DMS 273 treated with DMSO at 0.1 percent for 48 hours (cell line): Measurements from ENCODE around the gene SYNGR4.
"Not testable (repeated sequence)": the region's sequence is repeated elsewhere in the genome, so short reads cannot be mapped to it uniquely, and the experiment has no call there.

ENCODE experiments used
- DNase-seq: peaks from one replicate; lab custom pipeline; 2025; lab: John Stamatoyannopoulos, UW

The SYNGR4 gene

GRCh38 chr19:48371367-48371766 is 7.2 kb downstream of the SYNGR4 start:
- DNase-seq: no peak

DNA sequence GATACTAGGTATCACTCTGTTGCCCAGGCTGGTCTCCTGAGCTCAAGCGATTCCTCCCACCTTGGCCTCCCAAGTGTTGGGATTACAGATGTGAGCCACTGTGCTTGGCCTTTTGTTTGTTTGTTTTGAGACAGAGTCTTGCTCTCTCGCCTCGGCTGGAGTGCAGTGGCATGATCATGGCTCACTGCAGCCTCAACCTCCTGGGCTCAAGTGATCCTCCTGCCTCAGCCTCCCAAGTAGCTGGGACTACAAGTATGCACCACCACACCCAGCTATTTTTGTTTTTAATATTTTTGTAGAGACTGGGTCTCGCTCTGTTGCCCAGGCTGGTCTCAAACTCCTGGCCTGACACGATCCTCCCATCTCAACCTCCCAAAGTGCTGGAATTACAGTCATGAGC is 7.6 kb downstream of the SYNGR4 start:
- not testable (repeated sequence) for DNase-seq

- DNase-seq: peak; percentile 88
Observed at GRCh38 chr19:48372904-48373303, 8.7 kb downstream of the SYNGR4 start.

DNA sequence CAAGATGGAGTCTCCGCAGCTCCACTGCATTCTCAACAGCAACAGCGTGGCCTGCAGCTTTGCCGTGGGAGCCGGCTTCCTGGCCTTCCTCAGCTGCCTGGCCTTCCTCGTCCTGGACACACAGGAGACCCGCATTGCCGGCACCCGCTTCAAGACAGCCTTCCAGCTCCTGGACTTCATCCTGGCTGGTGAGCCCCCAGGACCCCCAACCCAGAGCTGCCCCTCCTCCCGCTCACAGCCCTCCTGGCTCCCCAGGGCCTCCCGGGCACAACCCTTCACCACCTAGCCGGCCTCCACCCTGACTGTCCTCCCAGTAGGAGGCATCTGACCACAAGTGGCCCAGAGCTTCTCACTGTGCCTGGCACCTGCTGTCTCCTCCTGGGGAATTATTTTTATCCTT is 9.4 kb downstream of the SYNGR4 start:
- DNase-seq: no peak

GRCh38 chr19:48378194-48378570 is 14.0 kb downstream of the SYNGR4 start:
- no peak for DNase-seq

DNA sequence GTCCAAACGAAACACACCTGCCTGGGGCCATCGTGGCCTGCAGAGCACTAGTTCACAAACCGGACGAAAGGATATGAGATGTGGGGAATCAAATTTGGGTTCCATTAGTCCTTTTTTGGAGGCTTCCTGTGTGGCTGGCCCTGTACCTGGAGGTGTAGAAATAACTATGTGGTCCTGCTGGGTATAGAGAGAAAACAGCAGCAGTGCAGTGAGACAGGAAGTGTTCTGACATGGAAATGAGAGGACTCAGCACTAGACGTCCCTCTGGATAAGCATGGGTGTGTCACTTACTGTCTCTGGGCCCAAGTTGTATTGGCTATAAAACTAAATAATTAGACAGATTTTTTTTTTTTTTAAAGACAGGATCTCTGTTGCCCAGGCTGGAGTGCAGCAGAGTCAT is 14.9 kb downstream of the SYNGR4 start:
- DNase-seq: no peak

DNA sequence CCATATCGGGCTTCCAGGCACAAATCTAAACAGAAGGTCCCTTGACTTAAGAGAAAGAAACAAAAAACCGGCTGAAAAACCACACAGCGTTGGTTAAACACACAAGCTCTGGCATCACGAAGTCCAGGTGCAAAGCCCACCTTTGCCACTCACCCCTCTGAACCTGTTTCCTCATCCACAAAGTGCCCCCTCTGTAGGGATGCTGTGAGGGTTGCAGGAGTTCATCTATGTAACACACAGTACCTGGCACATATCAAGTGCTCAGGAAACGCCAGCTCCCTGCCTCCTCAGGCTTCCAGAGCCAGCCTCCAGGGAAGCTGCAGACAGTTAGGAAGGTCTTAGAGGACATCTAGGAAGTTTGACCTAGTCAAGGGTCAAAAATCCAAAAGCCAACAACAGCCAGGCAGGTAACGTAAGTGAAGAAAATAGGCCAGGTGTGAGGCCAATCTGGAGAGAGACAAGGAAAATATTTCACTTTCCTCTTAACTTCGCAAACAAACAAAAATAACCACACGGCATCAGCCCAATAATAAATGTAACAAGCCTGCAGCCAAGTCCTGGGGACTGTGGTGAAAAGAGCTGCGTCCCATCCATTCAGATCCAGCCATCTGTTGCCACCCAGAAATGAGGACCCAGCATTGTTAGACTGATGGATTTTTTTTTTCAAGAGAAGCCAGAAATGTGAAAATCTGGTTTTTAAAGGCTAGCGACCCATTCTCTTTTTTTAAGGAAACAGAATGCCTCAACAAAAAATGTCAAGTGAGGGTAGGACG is 17.2 kb downstream of the SYNGR4 start:
- no peak for DNase-seq

- no peak for DNase-seq
Observed at GRCh38 chr19:48382286-48382685, 18.1 kb downstream of the SYNGR4 start.

DNA sequence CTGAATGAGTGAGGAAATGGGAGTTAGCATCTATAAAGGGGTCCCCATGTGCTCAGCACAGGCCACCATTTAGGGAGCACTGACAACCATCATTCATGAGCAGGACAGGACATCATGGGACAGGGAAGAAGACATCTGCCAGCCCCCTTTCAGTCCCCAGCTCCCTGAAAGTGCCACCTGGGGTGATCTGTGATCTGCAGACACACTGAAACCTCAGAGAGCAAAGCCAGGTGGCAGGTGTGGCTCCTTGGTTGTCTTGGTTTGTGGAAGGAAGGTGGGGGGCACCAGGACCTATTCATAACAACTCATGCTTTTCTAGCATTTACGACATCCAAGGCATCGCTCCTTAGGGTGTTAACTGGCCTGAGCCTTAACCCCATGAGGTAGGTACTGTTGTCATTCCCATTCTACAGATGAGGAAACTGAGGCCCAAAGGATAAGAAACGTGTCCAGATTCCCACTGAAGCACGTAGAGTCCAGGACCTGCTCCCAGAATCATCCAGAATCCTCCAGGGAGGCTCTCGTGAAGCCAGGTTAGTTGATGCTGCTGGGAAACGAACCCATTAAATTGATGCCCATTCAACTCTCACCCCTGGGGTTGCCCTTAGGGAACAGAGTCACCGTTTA is 21.4 kb downstream of the SYNGR4 start:
- DNase-seq: no peak

GRCh38 chr19:48386981-48387380 is 22.8 kb downstream of the SYNGR4 start:
- no peak for DNase-seq

GRCh38 chr19:48390188-48391099 is 26.3 kb downstream of the SYNGR4 start:
- no peak for DNase-seq

DNA sequence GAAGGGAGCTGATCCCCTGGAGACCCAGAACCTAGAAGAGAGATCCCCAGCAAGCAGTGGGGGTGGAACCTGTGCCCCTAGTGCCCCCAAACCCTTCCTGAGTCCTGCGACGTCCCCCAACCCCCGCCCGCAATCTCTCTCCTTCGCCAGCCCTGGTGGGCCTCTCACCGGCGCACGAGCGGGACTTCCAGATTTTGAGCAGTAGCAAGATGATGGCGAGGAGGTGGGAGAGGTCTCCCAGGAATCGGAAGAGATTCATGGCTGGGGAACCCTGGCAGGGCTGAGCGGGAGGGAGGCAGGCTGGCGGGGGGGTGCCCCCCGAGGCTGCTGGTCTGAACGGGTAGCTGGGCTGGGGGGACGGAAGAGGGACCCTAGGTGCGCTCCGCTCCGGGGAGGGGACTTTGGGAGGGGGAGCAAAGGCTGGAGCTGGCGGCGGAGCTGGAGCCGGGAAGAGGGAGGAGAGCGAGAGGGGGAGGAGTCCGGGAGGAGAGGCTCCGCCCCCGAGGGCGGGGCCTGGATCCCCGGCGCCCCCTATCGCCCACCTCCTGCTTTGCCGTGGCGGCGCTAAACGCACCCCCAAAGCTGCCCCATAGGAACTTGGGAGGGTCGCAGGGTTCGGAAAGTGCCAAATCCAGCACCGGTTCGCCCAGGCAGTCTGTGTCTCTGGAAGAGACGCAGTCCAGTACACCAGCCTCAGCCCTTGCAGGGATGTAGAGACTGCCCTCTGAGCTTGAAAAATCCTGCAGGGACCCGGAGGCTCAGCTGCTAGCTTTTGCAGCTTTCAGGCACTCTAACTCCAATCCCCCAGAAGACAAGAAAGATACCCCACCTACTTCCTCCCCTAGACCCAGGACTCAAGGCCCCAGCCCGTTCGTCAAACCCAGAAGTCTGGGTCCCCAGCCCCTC is 27.2 kb downstream of the SYNGR4 start, which contains the start of gene KDELR1:
TSS of gene KDELR1 (minus strand) at position 452 of the 906 bp plus-strand sequence. CDS start at position 259, 193 bp downstream.
- peak; percentile 35 for DNase-seq

GRCh38 chr19:48392006-48392344 is 27.8 kb downstream of the SYNGR4 start:
- DNase-seq: not testable (repeated sequence)

DNA sequence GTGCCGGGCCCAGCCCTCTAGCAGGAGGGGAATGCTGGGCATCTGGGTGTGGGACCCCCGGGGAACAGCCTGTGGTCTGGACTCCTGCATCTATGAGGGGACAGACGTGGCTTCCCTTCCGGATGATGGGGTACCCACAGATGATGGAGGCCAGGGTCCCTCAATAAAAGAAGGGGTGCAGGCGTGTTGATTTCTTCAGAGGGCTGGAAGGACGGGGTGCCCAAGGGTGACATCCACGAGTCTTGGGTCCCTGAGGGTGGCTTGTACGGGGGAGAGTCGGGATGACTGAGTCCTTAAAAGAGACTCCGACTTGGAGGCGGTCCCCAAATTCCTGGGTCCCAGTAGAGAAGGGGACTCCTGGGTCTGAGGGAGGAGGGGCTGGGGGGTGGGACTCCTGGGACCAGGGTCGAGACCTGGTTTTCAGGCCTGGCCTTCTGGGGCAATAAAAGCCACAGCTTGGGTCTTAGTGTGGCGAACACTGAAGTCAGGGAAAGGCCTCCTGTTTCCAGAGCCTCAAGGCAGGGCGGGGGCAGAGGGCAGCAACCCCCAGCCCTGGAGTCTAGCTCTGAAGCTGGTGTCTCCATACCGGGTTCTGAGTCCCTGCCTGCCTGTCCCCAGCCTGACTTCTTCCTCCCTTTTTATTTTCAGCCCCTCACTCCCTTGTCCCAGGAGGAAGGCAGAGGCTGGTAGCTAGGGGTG is 28.8 kb downstream of the SYNGR4 start:
- no peak for DNase-seq

- no peak for DNase-seq
Observed at GRCh38 chr19:48393559-48394330, 29.6 kb downstream of the SYNGR4 start, which contains the start of gene GRIN2D. Gene GRIN2D, plus strand, starts transcription at chr19:48393668. Its CDS starts 4,725 bp downstream, at chr19:48398393.

GRCh38 chr19:48394331-48395169 is 30.4 kb downstream of the SYNGR4 start:
- DNase-seq: no peak

- no peak for DNase-seq
Observed at GRCh38 chr19:48395170-48395455, 30.9 kb downstream of the SYNGR4 start.

DNA sequence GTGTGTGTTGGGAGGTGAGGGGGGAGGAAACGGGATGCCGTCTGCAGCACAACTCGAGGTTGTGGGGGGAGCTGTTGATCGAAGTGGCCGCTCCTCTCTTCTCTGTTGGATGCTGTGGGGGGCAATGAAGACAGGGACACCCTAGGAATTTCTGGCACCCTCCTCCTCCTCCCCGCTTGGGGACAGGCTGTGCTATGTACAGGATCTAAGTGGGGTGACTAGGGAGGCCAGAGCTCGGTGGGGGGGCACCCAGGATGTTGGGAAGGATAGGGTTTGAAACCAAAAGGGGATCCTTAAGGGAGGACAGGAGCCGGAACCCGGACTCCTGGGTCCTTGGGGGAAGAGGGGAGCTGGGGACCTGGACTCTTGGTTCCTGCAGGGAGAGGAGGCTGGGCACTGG is 31.3 kb downstream of the SYNGR4 start:
- no peak for DNase-seq
